SK-N-SH (cell line): ENCODE results near the gene TRMT44. TPM values are rescaled to one million over a fixed set of nuclear protein-coding genes. Genes with fewer than 3 reads are reported as not detected.

ENCODE experiments used
- CTCF ChIA-PET: fragments of 300-600, 350-600 bp; formaldehyde crosslinking; extraction: SDS; loops from one replicate; lab custom pipeline; 2021; lab: Yijun Ruan, JAX
- POLR2A ChIA-PET: fragments of 350-600 bp; sonication (Branson Sonifier 250); formaldehyde crosslinking; extraction: SDS; loops from one replicate; lab custom pipeline; 2020; ENCODE audit warnings: antibody characterized with exemption, inconsistent platforms; lab: Yijun Ruan, JAX
- DNase-seq: peaks from one replicate; pipeline ENCODE4 v3.0.0; 2012
- H2AFZ ChIP-seq: fragments of 200-600 bp; sonication (generic); 2 replicates; pipeline ENCODE4 v1.8.1; 2016; ENCODE audit warnings: antibody characterized with exemption, mild to moderate bottlenecking, low read depth
- H3F3A ChIP-seq: fragments of 200-600 bp; sonication (generic); replicated peaks from 2 replicates; pipeline ENCODE3; 2016; ENCODE audit warnings: antibody characterized with exemption, mild to moderate bottlenecking; ENCODE audit not compliant: insufficient read depth
- H3K27ac ChIP-seq, 2 experiments: fragments of 200-500 bp in 1 of 2; fragments of 200-600 bp in 1 of 2; sonication (Bioruptor generic) in 1 of 2; sonication (generic), shearing (Covaris generic) in 1 of 2; 2 replicates each; pipeline versions ENCODE4 v1.5.1 to v1.6.1; 2014 to 2016; ENCODE audit warnings: low read depth in 2 of 2, inconsistent platforms in 1 of 2, low read length in 1 of 2, mild to moderate bottlenecking in 1 of 2, mixed read lengths in 1 of 2
- H3K27me3 ChIP-seq: fragments of 200-600 bp; sonication (generic), shearing (Covaris generic); 2 replicates; pipeline ENCODE4 v1.6.1; 2016; ENCODE audit warnings: mixed run types; ENCODE audit not compliant: insufficient read depth
- H3K36me3 ChIP-seq, 2 experiments: fragments of 200-500 bp in 1 of 2; fragments of 200-600 bp in 1 of 2; sonication (Bioruptor generic) in 1 of 2; sonication (generic) in 1 of 2; replicated peaks in 1 of 2; 2 replicates each; pipeline versions ENCODE3 to v1.5.1; 2014 to 2016; ENCODE audit warnings: low read length in 1 of 2, mild to moderate bottlenecking in 1 of 2; ENCODE audit not compliant: insufficient read depth in 2 of 2, control insufficient read depth in 1 of 2
- H3K4me1 ChIP-seq, 2 experiments: fragments of 200-500 bp in 1 of 2; fragments of 200-600 bp in 1 of 2; sonication (Bioruptor generic) in 1 of 2; sonication (generic), shearing (Covaris generic) in 1 of 2; 2 replicates each; pipeline versions ENCODE4 v1.5.1 to v1.6.1; 2014 to 2016; ENCODE audit warnings: low read depth in 1 of 2, low read length in 1 of 2, mixed run types in 1 of 2; ENCODE audit not compliant: insufficient read depth in 2 of 2, control insufficient read depth in 1 of 2
- H3K4me2 ChIP-seq: fragments of 200-600 bp; sonication (generic), shearing (Covaris generic); 2 replicates; pipeline ENCODE4 v1.6.1; 2017; ENCODE audit warnings: mixed run types
- H3K4me3 ChIP-seq, 2 experiments: fragments of 200-500 bp in 1 of 2; fragments of 200-600 bp in 1 of 2; sonication (Bioruptor generic) in 1 of 2; sonication (generic), shearing (Covaris generic) in 1 of 2; 2 replicates each; pipeline versions ENCODE4 v1.5.1 to v1.8.1; 2014 to 2016; ENCODE audit warnings: low read depth in 2 of 2, inconsistent platforms in 1 of 2, low read length in 1 of 2, mild to moderate bottlenecking in 1 of 2, mixed read lengths in 1 of 2, moderate library complexity in 1 of 2
- H3K79me2 ChIP-seq: fragments of 200-600 bp; sonication (generic); 2 replicates; pipeline ENCODE4 v1.8.1; 2017; ENCODE audit warnings: mild to moderate bottlenecking; ENCODE audit not compliant: insufficient read depth
- H3K9ac ChIP-seq: fragments of 200-600 bp; sonication (generic); 2 replicates; pipeline ENCODE4 v1.6.1; 2017; ENCODE audit warnings: mixed run types
- H3K9me2 ChIP-seq: fragments of 200-600 bp; sonication (generic); 2 replicates; pipeline ENCODE4 v1.6.1; 2017; ENCODE audit warnings: mixed run types
- H3K9me3 ChIP-seq: fragments of 200-600 bp; sonication (generic); 2 replicates; pipeline ENCODE4 v1.6.1; 2017; ENCODE audit warnings: mixed run types, mild to moderate bottlenecking, moderate library complexity
- H4K20me1 ChIP-seq: fragments of 200-600 bp; sonication (generic); 2 replicates; pipeline ENCODE4 v1.6.1; 2017; ENCODE audit warnings: mild to moderate bottlenecking, mixed run types; ENCODE audit not compliant: insufficient read depth
- CHD2 ChIP-seq: fragments of 150-350 bp; IDR thresholded peaks from 2 replicates; pipeline ENCODE4 v1.6.1; 2018; ENCODE audit warnings: low read length; ENCODE audit not compliant: partially characterized antibody
- CTCF ChIP-seq: fragments of 200-600 bp; sonication (generic); IDR thresholded peaks from 2 replicates; pipeline ENCODE4 v1.6.1; 2017; ENCODE audit warnings: antibody characterized with exemption, mild to moderate bottlenecking, moderate library complexity
- EZH2phosphoT487 ChIP-seq: fragments of 200-600 bp; sonication (generic); IDR thresholded peaks from 2 replicates; pipeline ENCODE4 v1.6.1; 2017; ENCODE audit warnings: low read depth, mixed run types, mild to moderate bottlenecking, antibody characterized with exemption, moderate library complexity, borderline replicate concordance
- FOXJ3 ChIP-seq: sonication (generic); formaldehyde crosslinking; IDR thresholded peaks from 2 replicates; pipeline ENCODE4 v1.5.1; 2020; ENCODE audit warnings: mild to moderate bottlenecking, missing genetic modification reagents
- FOXM1 ChIP-seq: IDR thresholded peaks from 2 replicates; pipeline ENCODE4 v1.4.0; 2012; ENCODE audit warnings: low read depth, mild to moderate bottlenecking
- GABPA ChIP-seq: IDR thresholded peaks from 2 replicates; pipeline ENCODE4 v1.4.0; 2012; ENCODE audit warnings: low read depth, mild to moderate bottlenecking
- MAX ChIP-seq: IDR thresholded peaks from 2 replicates; pipeline ENCODE4 v1.4.0; 2012; ENCODE audit warnings: low read depth
- NFIC ChIP-seq: IDR thresholded peaks from 2 replicates; pipeline ENCODE4 v1.4.0; 2012; ENCODE audit warnings: borderline replicate concordance
- NRF1 ChIP-seq: IDR thresholded peaks from 2 replicates; pipeline ENCODE4 v1.6.1; 2012; ENCODE audit warnings: low read depth, mild to moderate bottlenecking, low read length
- POLR2AphosphoS5 ChIP-seq: IDR thresholded peaks from 2 replicates; pipeline ENCODE4 v1.6.1; 2012; ENCODE audit warnings: low read depth, low read length
- RAD21 ChIP-seq: IDR thresholded peaks from 2 replicates; pipeline ENCODE4 v1.6.1; 2012; ENCODE audit warnings: mild to moderate bottlenecking, low read length
- REST ChIP-seq: IDR thresholded peaks from 2 replicates; pipeline ENCODE4 v1.6.1; 2012; ENCODE audit warnings: mild to moderate bottlenecking, low read depth, low read length, moderate library complexity
- RXRA ChIP-seq: IDR thresholded peaks from 2 replicates; pipeline ENCODE4 v1.4.0; 2012; ENCODE audit warnings: low read depth, mild to moderate bottlenecking, borderline replicate concordance
- SMC3 ChIP-seq: IDR thresholded peaks from 2 replicates; pipeline ENCODE4 v1.6.1; 2012; ENCODE audit warnings: low read depth, low read length, improper control_type of control experiment
- TCF12 ChIP-seq: IDR thresholded peaks from 2 replicates; pipeline ENCODE4 v1.4.0; 2012
- TEAD4 ChIP-seq: IDR thresholded peaks from 2 replicates; pipeline ENCODE4 v1.4.0; 2012; ENCODE audit warnings: mild to moderate bottlenecking, borderline replicate concordance; ENCODE audit not compliant: insufficient read depth
- USF1 ChIP-seq: IDR thresholded peaks from 2 replicates; pipeline ENCODE4 v1.4.0; 2012; ENCODE audit warnings: low read depth, borderline replicate concordance
- USF2 ChIP-seq: fragments of 150-350 bp; IDR thresholded peaks from 2 replicates; pipeline ENCODE4 v1.6.1; 2017; ENCODE audit warnings: antibody characterized with exemption, low read length, low read depth, borderline replicate concordance
- WGBS: methylation state at CpG from one replicate; pipeline ENCODE4 v1.1.6; 2017; ENCODE audit warnings: low lambda C conversion rate; 5-methylcytosine and 5-hydroxymethylcytosine counted together
- polyA plus RNA-seq, 3 experiments: library from polyadenylated mRNA; depleted of rRNA; stranded (reverse); fragments of >200 nt; gene quantifications; 2 replicates each; pipeline ENCODE4 v1.2.3, GENCODE V29; 2012

Gene TRMT44
- polyA plus RNA-seq, 1 of the 3 experiments (the other 2 are of a cell fraction), result 6.0 TPM

- no peaks in the 10 kb centered on the region for H3F3A ChIP-seq
- 13% methylated on average over 5 of the region's 8 CpGs for WGBS
- H3K4me3 ChIP-seq, result no peak overlapping the region
- H3K36me3 ChIP-seq, result no peaks in the 10 kb centered on the region
- H3K4me1 ChIP-seq, result no peaks in the 10 kb centered on the region; a peak in 1 of 4 replicates
- no peak for TF ChIP-seq FOXM1
- ChIA-PET CTCF (interaction anchor here (1.7 kb wide), 1 partner anchor 10 kb away, joined by 4 read pairs; no protein-coding TSS in a partner anchor), POLR2A (no interaction called here)
- no peaks in the 10 kb centered on the region; the same call in 1 of the 2 replicates for H3K27me3 ChIP-seq
- no peak overlapping the region for H3K27ac ChIP-seq
- H2AFZ ChIP-seq, result no peak overlapping the region
- H4K20me1 ChIP-seq, result no peaks in the 10 kb centered on the region
- H3K4me2 ChIP-seq, result no peak overlapping the region
- H3K79me2 ChIP-seq, result no peaks in the 10 kb centered on the region
- no peaks in the 10 kb centered on the region for H3K9me3 ChIP-seq
- DNase-seq, result no peak
- no peak overlapping the region for H3K9ac ChIP-seq
- H3K9me2 ChIP-seq, result no peaks in the 10 kb centered on the region
These were observed 73.4 kb downstream of the TRMT44 start for GRCh38 chr4:8513931-8514330.

GRCh38 chr4:8514391-8514790, 73.8 kb downstream of the TRMT44 start:
- Histone ChIP-seq H3K9me3 (no peaks in the 10 kb centered on the region), H3K9ac (no peak overlapping the region), H3F3A (no peaks in the 10 kb centered on the region), H3K4me2 (no peak overlapping the region), H3K27me3 (no peaks in the 10 kb centered on the region; the same call in 1 of the 2 replicates), H3K27ac (no peak overlapping the region), H2AFZ (no peak overlapping the region), H3K9me2 (no peaks in the 10 kb centered on the region), H3K4me3 (no peak overlapping the region), H4K20me1 (no peaks in the 10 kb centered on the region), H3K36me3 (no peaks in the 10 kb centered on the region), H3K4me1 (no peaks in the 10 kb centered on the region; a peak in 1 of 4 replicates), H3K79me2 (no peaks in the 10 kb centered on the region)
- ChIA-PET CTCF (no interaction called here), POLR2A (no interaction called here)
- TF ChIP-seq RXRA (no peak), POLR2AphosphoS5 (no peak), TCF12 (no peak), MAX (no peak), NFIC (no peak), FOXJ3 (CRISPR knock-in tag) (no peak), CHD2 (no peak), REST (no peak), USF1 (no peak), TEAD4 (no peak), USF2 (no peak), GABPA (no peak), CTCF (no peak), SMC3 (no peak), RAD21 (no peak), NRF1 (no peak), EZH2phosphoT487 (no peak)
- WGBS, result 62% methylated on average over 10 of the region's 10 CpGs
- DNase-seq, result no peak
